ENCODE results near the gene FAF1. TPM values are rescaled to one million over a fixed set of nuclear protein-coding genes. Genes with fewer than 3 reads are reported as not detected.

Gene FAF1
- total RNA-seq, 1 donor from 2014 or later: 54.7 TPM

DNA sequence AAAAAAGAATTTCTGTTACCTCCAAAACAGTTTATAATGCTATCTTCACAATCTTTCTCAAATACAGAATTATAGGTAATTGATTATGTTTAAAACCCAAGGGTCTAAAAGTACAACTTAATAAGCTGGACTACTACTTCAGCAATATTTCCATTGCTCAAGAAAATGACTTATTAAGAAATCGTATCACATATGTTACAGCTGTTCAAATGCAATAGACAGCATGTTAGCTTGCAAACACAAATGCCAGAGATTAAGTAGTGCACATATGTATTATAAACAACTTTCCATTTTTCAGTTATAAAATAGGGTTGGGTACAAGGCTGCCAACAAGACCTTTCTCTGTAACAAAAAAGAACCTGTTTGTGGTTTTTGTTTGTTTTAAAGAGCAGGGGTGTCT lies 325.8 kb downstream of the FAF1 start:
- no peak for DNase-seq (ENCODE audit: low spot score)
- intact Hi-C loops (cut with DNase I): no loop called here
- no peak for ATAC-seq

DNA sequence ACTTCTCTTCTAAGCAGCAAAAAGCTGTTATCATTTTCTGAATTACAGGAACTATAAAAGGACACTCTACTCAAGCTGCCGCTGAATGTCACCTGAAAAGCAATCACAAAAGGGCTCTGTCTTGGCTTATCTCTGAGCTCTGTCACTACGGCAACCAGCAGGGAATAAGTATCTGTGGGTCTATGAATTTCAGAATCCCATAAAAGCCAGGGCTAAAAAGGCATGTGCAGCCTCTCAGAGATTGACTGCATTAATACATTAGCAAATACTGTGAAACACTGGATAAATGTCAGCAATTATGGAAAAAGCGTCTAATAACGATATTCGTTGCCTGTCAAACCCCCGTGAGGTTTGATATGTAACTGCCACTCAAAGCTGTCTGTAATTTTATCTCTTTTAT lies 326.6 kb downstream of the FAF1 start:
- ATAC-seq (no peak), DNase-seq (ENCODE audit: low spot score) (no peak)
- intact Hi-C loops (cut with DNase I): no loop called here

DNA sequence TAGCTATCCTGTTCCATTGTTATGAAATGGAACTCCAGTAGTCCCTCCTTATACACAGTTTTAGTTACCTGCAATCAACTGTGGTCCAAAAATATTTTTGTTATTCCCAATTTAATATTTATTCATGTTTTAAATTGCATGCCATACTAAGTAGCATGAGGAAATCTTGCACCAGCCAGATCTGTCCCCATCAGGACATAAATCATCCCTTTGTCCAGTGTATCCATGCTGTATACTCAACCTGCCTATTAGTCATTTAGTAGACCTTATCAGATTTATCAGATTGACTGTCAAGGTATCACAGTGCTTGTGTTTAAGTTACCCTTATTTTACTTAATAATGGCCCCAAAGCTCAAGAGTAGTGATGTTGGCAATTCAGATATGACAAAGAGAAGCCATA lies 328.9 kb downstream of the FAF1 start:
- DNase-seq (ENCODE audit: low spot score): no peak
- no peak for ATAC-seq
- intact Hi-C loops (cut with DNase I): no loop called here

DNA sequence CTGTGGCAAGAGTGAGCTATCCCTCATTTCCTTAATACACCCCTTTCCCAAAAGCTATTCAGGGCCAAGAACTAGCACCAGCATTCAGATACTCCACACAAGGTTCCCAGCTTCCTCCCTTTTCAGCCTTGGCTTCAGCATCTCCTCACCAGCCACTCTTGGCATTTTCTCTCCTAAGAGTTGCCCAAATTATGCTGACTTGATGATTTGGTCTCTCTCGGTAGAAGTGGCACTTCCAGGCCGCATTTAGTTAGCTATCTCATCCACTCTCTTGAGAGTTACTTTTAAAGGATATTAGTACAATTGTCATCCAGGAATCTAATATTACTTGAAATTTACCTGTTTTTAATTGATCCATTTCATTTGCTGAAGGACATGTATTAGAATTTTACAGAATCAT lies 337.8 kb downstream of the FAF1 start:
- intact Hi-C loops (cut with DNase I): no loop called here
- no peak for ATAC-seq
- no peak for DNase-seq (ENCODE audit: low spot score)

DNA sequence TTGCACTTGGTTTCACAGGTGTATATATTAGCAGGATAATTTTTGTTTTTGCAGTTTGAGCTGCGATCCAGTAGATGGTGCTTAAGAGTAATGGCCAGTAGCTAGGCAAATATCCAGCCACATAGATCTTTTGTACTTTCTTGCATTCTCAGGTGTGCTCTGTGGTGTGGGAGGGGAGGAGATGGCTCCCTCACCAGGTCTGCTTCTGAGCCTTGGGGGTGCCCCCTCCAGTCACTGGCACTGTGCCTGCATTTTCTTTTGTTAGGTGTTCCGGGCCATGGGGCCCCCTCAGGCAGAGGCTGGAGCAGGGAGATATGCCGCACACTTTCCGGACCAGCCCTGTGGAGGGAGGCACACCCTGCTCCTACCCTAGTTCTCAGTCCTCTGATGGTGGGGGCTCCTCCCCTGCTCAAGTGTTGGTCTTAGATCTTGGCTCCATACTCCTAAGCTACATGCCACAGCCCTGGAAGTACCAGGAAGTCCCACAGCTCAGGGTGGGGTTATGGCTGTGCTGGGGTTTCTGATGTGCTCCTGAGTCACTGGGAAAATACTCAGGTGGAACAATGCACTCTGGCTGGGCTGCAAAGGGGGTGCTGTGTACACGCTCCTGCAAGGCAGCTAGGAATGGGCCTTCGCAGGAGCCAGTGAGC lies 339.3 kb downstream of the FAF1 start:
- ATAC-seq: no peak
- no peak for DNase-seq (ENCODE audit: low spot score)
- intact Hi-C loops (cut with DNase I): no loop called here

DNA sequence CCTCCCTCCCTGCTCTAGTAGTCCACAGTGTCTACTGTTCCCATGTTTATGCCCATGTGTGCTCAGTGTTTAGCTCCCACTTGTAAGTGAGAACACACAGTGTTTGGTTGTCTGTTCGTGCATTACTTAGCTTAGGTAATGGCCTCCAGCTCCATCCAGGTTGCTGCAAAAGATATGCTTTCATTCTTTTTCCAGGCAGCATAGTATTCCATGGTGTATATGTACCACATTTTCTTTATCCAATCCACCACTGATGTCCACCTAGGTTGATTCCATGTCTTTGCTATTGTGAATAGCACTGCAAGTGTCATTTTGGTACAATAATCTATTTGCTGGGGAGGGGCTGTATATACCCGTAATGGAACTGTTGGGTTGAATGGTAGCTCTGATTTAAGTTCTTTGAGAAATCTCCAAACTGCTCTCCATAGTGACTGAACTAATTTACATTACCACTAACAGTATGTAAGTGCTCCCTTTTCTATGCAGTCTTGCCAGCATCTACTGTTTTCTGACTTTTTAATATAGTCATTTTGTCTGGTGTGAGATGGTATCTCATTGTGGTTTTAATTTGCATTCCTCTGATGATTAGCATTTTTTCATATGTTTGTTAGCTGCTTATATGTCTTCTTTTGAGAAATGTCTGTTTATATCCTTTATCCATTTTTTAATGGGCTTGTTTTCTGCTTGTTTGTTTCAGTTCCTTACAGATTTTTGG lies 344.9 kb downstream of the FAF1 start:
- intact Hi-C loops (cut with DNase I): no loop called here
- DNase-seq (ENCODE audit: low spot score) (no peak), ATAC-seq (no peak)

DNA sequence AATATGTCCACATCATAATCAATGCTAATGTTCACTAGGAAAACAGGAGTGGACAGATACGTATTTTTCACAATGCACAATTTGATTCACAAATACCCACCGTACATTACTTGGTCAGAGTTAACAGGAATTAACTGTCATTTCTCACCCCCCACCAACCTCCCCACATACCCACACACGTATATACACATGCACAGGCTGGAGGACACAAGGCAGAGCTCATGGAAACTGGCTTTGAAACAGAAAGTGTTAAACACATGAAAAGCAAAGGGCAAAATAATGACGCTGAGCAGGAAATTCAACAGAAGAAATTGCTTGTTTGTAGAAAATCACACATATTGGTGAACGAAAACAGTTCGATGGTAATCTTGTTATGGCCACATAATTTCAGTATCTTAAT lies 348.4 kb downstream of the FAF1 start:
- intact Hi-C loops (cut with DNase I): no loop called here
- DNase-seq (ENCODE audit: low spot score) (no peak), ATAC-seq (no peak)

DNA sequence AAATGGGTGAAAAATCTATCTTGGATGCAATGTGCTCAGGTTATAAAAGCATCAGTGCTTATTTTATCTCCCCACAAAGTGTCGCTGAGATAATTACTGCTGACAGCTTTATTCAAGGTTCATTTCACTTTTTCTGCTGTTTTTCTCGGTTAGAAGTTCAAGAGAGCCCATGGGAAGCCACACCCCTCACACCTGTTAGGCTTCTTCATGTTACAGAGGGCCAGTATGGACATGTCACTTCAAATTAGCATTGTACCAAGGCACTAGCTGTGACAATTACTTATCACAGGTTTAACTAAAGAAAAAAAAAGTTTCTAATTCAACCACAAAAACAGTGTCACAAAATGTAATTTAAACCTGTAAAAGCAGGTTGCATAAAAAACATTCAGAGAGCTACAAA lies 349.5 kb downstream of the FAF1 start:
- DNase-seq (ENCODE audit: low spot score) (no peak), ATAC-seq (no peak)
- intact Hi-C loops (cut with DNase I): no loop called here

DNA sequence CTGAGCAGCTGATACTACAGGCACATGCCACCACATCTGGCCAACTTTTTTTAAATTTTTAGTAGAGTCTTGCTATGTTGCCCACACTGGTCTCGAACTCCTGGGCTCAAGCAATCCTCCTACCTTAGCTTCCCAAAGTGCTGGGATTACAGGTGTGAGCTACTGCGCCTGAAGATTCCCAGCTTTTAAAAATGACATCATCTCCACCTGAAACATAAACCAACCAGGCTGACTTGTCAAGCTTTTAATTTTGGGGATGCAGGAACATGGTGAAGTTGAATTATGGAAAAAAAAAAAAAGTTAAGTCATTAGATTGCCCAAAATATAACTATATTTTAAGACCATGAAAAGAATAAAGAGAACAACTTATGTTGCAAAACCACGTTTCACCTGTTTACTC lies 350.6 kb downstream of the FAF1 start:
- intact Hi-C loops (cut with DNase I): no loop called here

DNA sequence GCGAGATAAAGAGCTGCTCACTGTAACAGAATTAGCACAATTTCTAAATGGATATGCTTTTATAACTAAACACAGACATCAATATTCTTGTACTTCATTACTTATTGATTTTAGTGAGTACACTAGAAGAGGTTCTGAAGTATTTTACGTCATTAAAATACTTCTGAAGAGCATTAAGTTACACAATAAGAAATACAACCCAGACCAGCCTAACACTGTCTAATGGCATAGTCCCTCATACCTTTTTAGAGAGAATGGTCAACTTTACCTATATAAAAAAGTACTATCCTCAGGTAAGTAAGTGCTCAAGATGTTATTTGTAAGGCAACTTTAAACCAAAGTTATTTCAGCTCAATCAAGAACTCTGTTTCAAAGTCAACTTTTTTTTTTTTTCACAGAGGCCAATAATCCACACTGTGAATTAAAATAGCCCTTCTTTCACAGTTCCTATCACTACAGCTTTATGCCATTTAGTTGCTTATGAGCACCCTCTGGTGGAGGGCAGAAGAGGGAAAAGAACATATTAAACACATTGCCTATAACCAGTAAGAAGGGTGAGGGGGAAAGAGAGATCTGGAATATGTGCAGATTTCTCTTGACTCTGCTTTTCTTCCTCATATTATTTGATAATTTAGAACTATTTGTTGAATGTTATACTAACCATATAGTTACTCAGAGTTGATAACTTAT lies 354.7 kb downstream of the FAF1 start:
- no peak for DNase-seq (ENCODE audit: low spot score)
- intact Hi-C loops (cut with DNase I): no loop called here

More for the DNA sequence above, 350.6 kb downstream of the FAF1 start:
- DNase-seq (ENCODE audit: low spot score) (no peak), ATAC-seq (no peak)

DNA sequence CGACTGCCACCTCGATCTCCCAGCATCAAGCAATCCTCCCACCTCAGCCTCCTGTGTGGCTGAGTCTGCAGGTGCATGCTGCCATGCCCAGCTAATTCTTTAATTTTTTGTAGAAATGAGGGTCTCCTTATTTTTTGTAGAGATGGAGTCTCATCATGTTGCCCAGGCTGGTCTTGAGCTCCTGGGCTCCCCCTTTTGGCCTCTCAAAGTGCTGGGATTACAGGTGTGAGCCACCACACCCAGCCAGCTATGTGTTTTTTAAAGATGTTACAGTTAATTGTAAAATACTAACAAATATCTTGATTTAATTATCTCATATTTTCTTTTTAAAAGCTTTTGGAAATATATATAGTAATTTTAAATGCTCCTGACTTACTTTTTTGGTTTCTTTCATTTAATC lies 355.5 kb downstream of the FAF1 start:
- intact Hi-C loops (cut with DNase I): no loop called here
- ATAC-seq (no peak), DNase-seq (ENCODE audit: low spot score) (no peak)

More for the DNA sequence above, 354.7 kb downstream of the FAF1 start:
- ATAC-seq: no peak

DNA sequence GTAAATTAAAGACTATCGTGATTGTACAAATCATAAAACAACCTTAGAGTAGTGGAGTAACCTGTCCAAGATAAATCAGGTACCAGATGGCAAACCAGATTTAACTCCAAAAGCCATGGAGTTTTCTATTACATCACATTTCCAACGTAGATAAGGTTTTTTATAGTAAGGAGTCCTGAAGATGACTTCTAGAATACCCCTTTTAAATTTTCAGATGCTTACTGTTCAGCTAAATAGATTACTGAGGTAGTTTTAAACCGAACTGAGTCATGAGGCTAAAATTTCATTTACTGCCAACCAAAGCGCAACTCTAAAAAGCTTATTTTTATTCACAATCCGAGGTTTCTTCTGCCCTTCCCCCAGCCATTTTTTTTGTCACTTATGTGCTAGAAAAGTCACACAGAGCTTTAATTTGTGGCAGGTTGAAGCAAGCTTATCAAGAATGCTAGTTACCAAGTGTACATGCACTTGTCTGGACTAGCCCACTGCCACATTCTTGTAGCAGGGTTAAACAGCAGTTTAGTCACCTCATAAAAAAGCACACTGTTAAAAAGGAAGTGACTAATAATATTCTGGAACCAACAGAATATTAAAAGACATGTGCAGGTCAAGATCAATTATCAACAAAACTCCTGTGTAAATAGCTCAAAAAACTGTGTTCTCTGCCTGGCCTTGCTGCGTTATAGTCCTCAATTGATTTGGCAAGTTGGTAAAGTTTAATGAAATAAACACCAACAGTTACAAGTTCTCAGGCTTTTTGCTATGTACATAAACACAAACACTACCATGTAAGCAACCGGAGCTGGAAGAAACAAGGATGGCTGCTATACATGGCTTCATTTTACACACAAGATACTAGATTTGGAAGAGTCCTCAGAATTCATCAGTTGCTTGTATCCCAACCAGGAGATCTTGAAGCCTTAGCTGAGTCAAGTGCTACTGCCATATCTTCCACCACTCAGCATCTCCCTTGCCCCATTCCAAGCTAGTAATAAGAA lies 356.5 kb downstream of the FAF1 start:
- intact Hi-C loops (cut with DNase I): no loop called here
- ATAC-seq: no peak
- no peak for DNase-seq (ENCODE audit: low spot score)

DNA sequence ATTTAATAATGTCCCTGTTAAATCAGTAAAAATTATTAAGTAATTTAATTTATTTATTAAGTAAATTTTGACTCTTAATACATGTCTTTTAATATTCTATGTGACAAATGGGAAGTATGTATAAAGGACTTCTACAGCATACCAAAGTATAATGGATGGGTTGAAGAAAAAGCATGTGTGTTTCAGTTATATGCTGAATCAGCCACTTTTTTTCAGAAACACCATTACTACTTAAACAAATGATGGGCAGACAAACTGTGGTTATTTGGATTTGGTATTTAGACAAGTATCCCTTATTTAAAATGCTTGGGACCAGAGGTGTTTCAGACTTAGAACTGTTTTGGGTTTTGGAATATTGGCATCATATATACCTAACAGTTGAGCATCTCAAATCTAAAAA lies 360.5 kb downstream of the FAF1 start:
- DNase-seq (ENCODE audit: low spot score) (no peak), ATAC-seq (no peak)
- intact Hi-C loops (cut with DNase I): no loop called here

DNA sequence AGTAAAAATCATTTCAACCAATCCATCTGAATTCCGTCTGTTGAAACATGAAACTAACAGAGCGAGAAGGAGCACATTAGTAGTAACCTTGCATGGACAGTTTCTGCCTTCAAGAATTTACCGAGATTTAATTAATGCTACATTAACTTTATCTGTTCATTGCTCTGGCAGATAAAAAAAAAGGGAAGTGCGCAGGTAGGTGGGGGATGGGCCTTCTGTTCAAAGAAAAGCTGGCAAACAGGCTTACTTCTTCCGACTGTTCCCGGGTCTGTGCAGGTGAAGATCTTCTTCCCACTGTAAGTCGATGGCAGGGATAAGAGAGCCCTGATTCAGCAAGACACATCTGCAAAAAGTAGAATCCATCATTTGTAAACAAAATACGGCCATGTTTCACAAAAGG lies 364.2 kb downstream of the FAF1 start:
- intact Hi-C loops (cut with DNase I): no loop called here
- no peak for DNase-seq (ENCODE audit: low spot score)
- no peak for ATAC-seq

DNA sequence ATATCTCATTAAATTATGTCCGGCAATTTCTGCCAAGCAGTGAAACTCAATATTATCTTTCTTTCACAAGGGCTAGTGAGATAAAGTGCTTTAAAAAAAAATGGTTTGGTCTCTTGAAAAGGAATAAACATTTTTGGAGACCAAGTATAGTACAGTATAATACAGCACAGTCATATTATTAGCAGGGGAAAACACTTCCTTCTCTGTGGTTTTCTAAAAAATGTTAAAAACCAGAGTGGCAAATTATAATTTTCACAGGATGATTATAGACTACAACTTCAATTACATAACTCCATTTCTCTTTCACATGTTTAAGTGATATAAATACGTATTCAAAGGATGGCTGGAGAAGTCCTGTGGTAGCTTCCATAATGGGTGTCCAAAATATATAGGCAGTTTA lies 366.6 kb downstream of the FAF1 start:
- intact Hi-C loops (cut with DNase I): no loop called here
- DNase-seq (ENCODE audit: low spot score) (no peak), ATAC-seq (no peak)

DNA sequence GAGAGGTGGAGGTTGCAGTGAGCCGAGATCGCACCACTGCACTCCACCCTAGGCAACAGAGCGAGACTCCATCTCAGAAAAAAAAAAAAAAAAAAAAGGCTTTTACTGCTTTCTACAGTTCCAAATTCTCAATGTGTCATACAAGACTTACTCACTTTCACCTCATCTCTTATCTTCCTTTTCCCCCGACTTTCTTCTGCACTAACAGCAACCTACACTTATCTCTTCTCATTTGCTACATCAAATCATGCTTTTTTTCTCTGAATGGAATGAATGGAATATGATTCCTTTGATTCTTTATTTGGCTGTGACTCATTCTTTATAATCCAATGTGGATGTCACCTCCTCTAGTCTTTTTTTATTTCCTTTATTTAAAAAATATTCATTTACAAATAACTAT lies 368.5 kb downstream of the FAF1 start:
- intact Hi-C loops (cut with DNase I): no loop called here
- DNase-seq (ENCODE audit: low spot score) (no peak), ATAC-seq (no peak)

DNA sequence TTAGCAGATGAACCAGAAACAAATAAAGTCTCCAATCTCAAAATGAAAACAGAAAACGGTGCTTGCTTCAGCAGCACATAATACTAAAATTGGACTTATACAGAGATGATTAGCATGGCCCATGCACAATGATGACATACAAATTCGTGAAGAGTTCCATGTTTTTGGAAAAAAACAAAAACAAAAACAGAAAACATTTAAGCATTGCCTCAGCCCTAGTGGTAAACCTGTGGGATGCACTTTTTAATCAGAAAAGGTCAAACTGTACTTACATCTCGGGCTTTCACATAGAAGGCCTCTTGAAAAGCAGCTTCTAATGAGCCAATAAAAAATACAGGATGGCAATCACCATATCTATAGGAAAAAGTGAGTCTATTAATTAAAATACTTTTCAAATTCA lies 377.7 kb downstream of the FAF1 start:
- DNase-seq (ENCODE audit: low spot score) (no peak), ATAC-seq (no peak)
- intact Hi-C loops (cut with DNase I): no loop called here

DNA sequence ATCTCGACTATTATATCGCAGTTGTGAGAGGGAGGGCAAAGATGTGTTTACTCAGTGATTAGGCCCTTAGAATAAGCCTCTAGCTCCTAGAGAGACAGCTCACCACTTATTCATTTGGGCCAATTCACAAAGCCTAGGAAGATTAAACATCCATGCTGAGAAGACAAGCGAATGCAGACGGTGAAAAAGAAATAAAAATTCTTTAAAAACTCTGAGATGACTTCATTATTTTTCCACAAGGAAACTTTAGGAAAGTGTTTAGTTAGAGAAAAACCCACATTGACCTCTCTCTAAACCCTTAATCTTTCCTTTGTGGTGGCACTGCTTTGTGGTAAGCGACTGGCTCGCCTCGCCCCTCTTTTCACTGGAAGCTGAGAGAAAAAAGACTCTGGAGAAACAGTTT lies 390.0 kb downstream of the FAF1 start:
- DNase-seq (ENCODE audit: low spot score): no peak
- ATAC-seq: no peak
- intact Hi-C loops (cut with DNase I): no loop called here

DNA sequence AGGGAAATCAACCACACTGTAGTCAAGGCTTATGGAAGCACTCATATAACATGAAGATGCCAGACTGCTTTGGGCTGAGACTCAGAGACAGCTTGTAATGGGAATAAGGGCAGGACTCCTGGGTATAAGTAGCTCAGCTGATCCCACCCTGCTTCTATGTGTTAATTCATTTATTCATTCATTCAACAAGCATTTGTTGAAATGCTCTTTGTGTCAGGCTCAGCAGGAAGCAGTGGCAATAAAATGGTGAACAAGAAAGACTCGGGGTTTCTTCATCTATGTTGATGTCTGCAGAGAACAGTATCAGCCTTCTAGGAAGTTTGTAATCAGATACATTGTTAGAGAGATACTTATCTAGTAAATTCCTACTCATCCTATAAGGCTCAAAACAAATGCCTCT lies 391.3 kb downstream of the FAF1 start:
- ATAC-seq (no peak), DNase-seq (ENCODE audit: low spot score) (no peak)
- intact Hi-C loops (cut with DNase I): no loop called here

Data from sciatic nerve (tissue), 2 donors.